HepG2 (cell line): Measurements from ENCODE around the gene UBE3A. TPM values are rescaled to one million over a fixed set of nuclear protein-coding genes. Genes with fewer than 3 reads are reported as not detected.

Source experiments
- CENPT ChIP-seq: sonication (generic); formaldehyde crosslinking; IDR thresholded peaks from 2 replicates; pipeline ENCODE4 v1.8.0; 2022; ENCODE audit warnings: low read depth, mild to moderate bottlenecking, moderate library complexity, missing genetic modification reagents
- KMT2B ChIP-seq: IDR thresholded peaks from 2 replicates; pipeline ENCODE4 v1.6.1; 2016; ENCODE audit warnings: missing genetic modification reagents, missing compliant biosample characterization
- MATR3 ChIP-seq: sonication (generic); formaldehyde crosslinking; IDR thresholded peaks from 2 replicates; pipeline ENCODE4 v1.4.0; 2020; ENCODE audit warnings: missing genetic modification reagents
- MYPOP ChIP-seq: sonication (generic); formaldehyde crosslinking; IDR thresholded peaks from 2 replicates; pipeline ENCODE4 v1.8.1; 2023; ENCODE audit warnings: mild to moderate bottlenecking, moderate library complexity, missing genetic modification reagents
- PPARG ChIP-seq: conservative IDR thresholded peaks from 2 replicates; pipeline ENCODE4 v1.6.1; 2016; ENCODE audit warnings: missing biosample characterization, missing genetic modification reagents
- RXRA ChIP-seq: sonication (generic); formaldehyde crosslinking; IDR thresholded peaks from 2 replicates; pipeline ENCODE4 v1.5.1; 2020; ENCODE audit warnings: missing genetic modification reagents
- SALL2 ChIP-seq: sonication (generic); formaldehyde crosslinking; IDR thresholded peaks from 2 replicates; pipeline ENCODE4 v1.8.1; 2023; ENCODE audit warnings: mild to moderate bottlenecking, missing genetic modification reagents, inconsistent platforms
- SP1 ChIP-seq, 2 experiments: fragments of 450-650 bp in 1 of 2; sonication (generic) in 1 of 2; formaldehyde crosslinking in 1 of 2; IDR thresholded peaks; 2 replicates each; pipeline versions ENCODE4 v1.4.0 to v1.6.1; 2016 to 2020; ENCODE audit warnings: missing genetic modification reagents in 1 of 2
- TBL1XR1 ChIP-seq: fragments of 150-350 bp; IDR thresholded peaks from 2 replicates; pipeline ENCODE4 v1.6.1; 2014; ENCODE audit warnings: borderline replicate concordance, low read length; ENCODE audit not compliant: partially characterized antibody
- TFAP4 ChIP-seq: sonication (generic); IDR thresholded peaks from 2 replicates; pipeline ENCODE4 v1.6.1; 2016; ENCODE audit warnings: low read depth, borderline replicate concordance
- THAP7 ChIP-seq: sonication (generic); formaldehyde crosslinking; IDR thresholded peaks from 2 replicates; pipeline ENCODE4 v1.8.1; 2023; ENCODE audit warnings: mild to moderate bottlenecking, missing genetic modification reagents
- TOE1 ChIP-seq: sonication (generic); formaldehyde crosslinking; IDR thresholded peaks from 2 replicates; pipeline ENCODE4 v1.4.0; 2020; ENCODE audit warnings: mild to moderate bottlenecking, missing genetic modification reagents
- ZBTB14 ChIP-seq: sonication (generic); formaldehyde crosslinking; IDR thresholded peaks from 2 replicates; pipeline ENCODE4 v1.4.0; 2020; ENCODE audit warnings: missing genetic modification reagents
- ZBTB20 ChIP-seq: sonication (generic); formaldehyde crosslinking; IDR thresholded peaks from 2 replicates; pipeline ENCODE4 v1.8.1; 2023; ENCODE audit warnings: missing genetic modification reagents, low read depth, mild to moderate bottlenecking, borderline replicate concordance
- ZNF101 ChIP-seq: sonication (generic); formaldehyde crosslinking; IDR thresholded peaks from 2 replicates; pipeline ENCODE4 v1.4.0; 2020; ENCODE audit warnings: mild to moderate bottlenecking, low read depth, missing genetic modification reagents, borderline replicate concordance
- ZNF260 ChIP-seq: sonication (generic); formaldehyde crosslinking; IDR thresholded peaks from 2 replicates; pipeline ENCODE4 v1.4.0; 2020; ENCODE audit warnings: missing genetic modification reagents, low read depth, mild to moderate bottlenecking, borderline replicate concordance
- ZNF280D ChIP-seq: sonication (generic); formaldehyde crosslinking; IDR thresholded peaks from 2 replicates; pipeline ENCODE4 v1.5.1; 2020; ENCODE audit warnings: mild to moderate bottlenecking, missing genetic modification reagents
- ZNF710 ChIP-seq: sonication (generic); formaldehyde crosslinking; IDR thresholded peaks from 2 replicates; pipeline ENCODE4 v1.5.0; 2020; ENCODE audit warnings: mild to moderate bottlenecking, missing genetic modification reagents, borderline replicate concordance
- ZNF768 ChIP-seq: sonication (generic); formaldehyde crosslinking; IDR thresholded peaks from 2 replicates; pipeline ENCODE4 v1.4.0; 2020; ENCODE audit warnings: missing genetic modification reagents
- ZNF780A ChIP-seq: sonication (generic); formaldehyde crosslinking; IDR thresholded peaks from 2 replicates; pipeline ENCODE4 v1.8.0; 2022; ENCODE audit warnings: mild to moderate bottlenecking, missing genetic modification reagents, moderate library complexity
- polyA plus RNA-seq, 8 experiments: library from polyadenylated mRNA; depleted of rRNA in 3 of 8; stranded (reverse) in 7 of 8; unstranded in 1 of 8; fragments of >200 nt; fragmentation: Illumina TruSeq in 4 of 8; extraction: Trizol in 4 of 8; gene quantifications; 2 replicates each; pipeline versions ENCODE4 v1.2.1 to v1.2.3, GENCODE V29; 2011 to 2016; ENCODE audit warnings: low read depth in 4 of 8, missing spikeins in 1 of 8, mixed read lengths in 1 of 8; ENCODE audit not compliant: insufficient read depth in 1 of 8
- total RNA-seq, 5 experiments: library from RNA; depleted of rRNA; stranded (reverse); fragments of >200 nt; fragmentation: Illumina TruSeq; extraction: Trizol; gene quantifications; 2 replicates each; pipeline ENCODE4 v1.2.3, GENCODE V29; 2016; ENCODE audit warnings: low read depth in 1 of 5

Gene UBE3A
- total and polyA plus RNA-seq, 2 of the 13 experiments (the other 11 are each of a cell fraction or from before 2014, with no cell fraction given), result 17.3 to 80.5 TPM

GRCh38 chr15:25438601-25439368 lies at the start of gene UBE3A (continued):
- TF ChIP-seq SP1 (IDR thresholded peaks at IDR 0.05), result no peak
- peak; percentile 74; the same call in 1 of the 2 replicates for TF ChIP-seq SP1 (CRISPR knock-in tag; IDR thresholded peaks at IDR 0.05)
- TF ChIP-seq KMT2B (CRISPR knock-in tag), result no peak
- no peak for TF ChIP-seq ZNF780A
- peak; percentile 45; the same call in 1 of the 2 replicates for TF ChIP-seq MYPOP
- TF ChIP-seq PPARG (CRISPR knock-in tag), result no peak
- no peak for TF ChIP-seq ZBTB20
- no peak for TF ChIP-seq ZNF280D (CRISPR knock-in tag)
- no peak for TF ChIP-seq ZNF101
- TF ChIP-seq THAP7, result 0 out of 2 replicates have a peak, but pooled peaks have one; percentile 45
- TF ChIP-seq MATR3 (CRISPR knock-in tag), result no peak
- TF ChIP-seq TOE1 (CRISPR knock-in tag), result no peak
- peak; percentile 41 for TF ChIP-seq TBL1XR1
- 0 out of 2 replicates have a peak, but pooled peaks have one; percentile 6 for TF ChIP-seq ZBTB14
- TF ChIP-seq RXRA (CRISPR knock-in tag), result no peak
- no peak for TF ChIP-seq ZNF768 (CRISPR knock-in tag)
- TF ChIP-seq ZNF710 (CRISPR knock-in tag), result no peak
- no peak for TF ChIP-seq ZNF260
- no peak for TF ChIP-seq TFAP4
- TF ChIP-seq SALL2 (CRISPR knock-in tag), result no peak
- no peak for TF ChIP-seq CENPT (CRISPR knock-in tag)
